ENCODE results near the gene CYB561D1. TPM values are rescaled to one million over a fixed set of nuclear protein-coding genes. Genes with fewer than 3 reads are reported as not detected.
"Not testable (repeated sequence)": the region's sequence is repeated elsewhere in the genome, so short reads cannot be mapped to it uniquely, and the experiment has no call there.

CYB561D1 gene, protein sequence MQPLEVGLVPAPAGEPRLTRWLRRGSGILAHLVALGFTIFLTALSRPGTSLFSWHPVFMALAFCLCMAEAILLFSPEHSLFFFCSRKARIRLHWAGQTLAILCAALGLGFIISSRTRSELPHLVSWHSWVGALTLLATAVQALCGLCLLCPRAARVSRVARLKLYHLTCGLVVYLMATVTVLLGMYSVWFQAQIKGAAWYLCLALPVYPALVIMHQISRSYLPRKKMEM
- 11.1 TPM for polyA plus RNA-seq (ENCODE audit: insufficient read length)

DNA sequence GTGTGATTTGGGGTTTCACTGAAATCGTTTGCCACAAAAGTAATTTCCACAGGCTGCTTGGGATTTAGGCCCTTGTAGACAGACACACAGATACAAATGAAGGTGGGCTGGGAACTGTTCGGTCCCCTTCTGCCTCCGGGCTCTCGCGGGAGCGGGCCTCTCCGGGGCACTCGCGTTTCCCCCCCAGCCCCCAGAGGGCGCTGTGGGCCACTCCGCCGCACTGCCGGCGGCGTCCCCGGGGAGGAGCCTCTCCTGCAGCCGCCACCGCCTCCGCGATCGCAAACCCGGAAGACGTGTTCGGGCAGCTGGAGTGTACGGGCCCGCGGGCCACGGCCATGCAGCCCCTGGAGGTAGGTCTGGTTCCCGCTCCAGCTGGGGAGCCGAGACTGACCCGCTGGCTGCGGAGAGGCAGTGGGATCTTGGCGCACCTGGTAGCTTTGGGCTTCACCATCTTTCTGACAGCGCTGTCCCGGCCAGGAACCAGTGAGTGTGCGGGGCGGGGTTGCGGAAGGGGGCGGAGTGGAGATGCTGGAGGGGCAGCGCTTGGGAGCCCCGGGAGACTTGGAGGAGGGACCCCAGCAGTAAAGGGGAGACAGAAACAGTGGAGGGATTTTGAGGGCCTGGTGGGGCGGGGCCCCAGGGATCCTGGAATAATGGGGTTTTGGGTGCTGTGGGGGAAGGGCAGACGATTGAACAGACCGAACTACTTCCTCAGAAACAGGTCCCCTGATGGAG, at the start of gene CYB561D1:
Gene CYB561D1 (plus strand): TSS at position 290 of the 735 bp plus-strand sequence. CDS start 46 bp downstream, at position 336.
- peak; percentile 65 for DNase-seq (ENCODE audit: low read depth)

DNA sequence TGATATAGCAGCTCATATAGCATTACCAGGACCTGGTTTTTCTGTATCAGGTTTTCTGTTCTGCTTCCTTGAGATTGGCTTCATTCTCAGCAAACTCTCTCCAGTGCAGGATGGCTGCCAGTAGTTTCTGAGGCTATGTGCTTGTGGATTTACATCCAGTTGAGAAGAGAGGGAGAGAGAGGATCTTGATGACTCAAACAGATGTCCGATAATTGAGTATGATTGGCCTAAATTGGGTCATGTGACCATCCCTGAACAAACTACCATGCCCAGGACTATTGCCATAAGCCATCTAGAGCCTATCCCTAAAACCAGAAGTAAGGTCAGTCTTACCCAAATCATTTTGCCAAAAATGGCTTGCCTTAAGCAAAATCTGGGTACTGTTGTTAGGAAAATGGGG, 49.5 kb upstream of the CYB561D1 start:
- DNase-seq (ENCODE audit: low read depth) = no peak

DNA sequence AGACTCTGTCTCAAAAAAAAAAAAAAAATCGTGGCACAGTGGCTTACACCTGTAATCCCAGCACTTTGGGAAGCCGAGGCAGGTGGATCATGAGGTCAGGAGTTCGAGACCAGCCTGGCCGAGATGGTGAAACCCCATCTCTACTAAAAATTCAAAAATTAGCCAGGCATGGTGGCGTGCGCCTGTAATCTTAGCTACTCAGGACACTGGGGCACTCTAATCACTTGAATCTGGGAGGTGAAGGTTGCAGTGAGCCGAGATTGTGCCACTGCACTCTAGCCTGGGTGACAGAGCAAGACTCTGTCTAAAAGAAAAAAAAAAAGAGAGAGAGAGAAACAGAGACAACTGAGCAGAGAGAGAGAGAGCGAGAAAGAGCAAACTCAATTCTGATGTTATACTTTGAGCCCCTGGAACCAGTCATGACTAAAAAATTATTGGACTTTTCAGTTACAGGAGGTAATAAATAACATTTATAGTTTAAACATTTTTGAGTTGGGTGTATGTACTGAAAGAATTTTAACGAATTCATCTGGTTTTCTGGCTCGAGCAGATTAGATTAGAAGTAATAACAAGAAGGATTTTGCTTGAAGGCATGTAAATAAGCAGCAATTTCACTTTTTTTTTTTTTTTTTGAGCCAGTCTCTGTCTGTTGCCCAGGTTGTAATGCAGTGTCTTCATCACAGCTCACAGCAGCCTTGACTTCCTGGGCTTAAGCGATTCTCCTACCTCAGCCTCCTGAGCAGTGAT, 47.8 kb upstream of the CYB561D1 start:
- not testable (repeated sequence) for DNase-seq (ENCODE audit: low read depth)

DNA sequence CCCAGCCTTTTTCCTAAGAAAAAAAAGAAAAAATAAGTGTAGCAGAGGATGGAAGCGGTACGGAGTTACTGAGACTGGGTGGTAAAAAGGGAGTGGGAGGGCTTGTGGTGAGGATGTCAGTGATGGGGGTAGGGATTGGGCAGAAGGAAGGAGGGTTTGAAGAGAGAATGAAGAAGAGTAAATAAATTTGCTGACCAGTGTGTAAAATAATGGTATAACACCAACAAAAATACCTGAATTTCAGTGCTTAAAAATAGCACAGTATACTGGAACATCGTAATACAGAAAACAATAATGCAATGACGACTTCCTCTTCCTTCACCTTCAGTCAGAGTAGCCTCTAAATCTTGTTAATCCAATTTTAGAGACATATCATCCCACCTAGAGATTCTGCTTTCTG, 46.4 kb upstream of the CYB561D1 start:
- DNase-seq (ENCODE audit: low read depth) = no peak

DNA sequence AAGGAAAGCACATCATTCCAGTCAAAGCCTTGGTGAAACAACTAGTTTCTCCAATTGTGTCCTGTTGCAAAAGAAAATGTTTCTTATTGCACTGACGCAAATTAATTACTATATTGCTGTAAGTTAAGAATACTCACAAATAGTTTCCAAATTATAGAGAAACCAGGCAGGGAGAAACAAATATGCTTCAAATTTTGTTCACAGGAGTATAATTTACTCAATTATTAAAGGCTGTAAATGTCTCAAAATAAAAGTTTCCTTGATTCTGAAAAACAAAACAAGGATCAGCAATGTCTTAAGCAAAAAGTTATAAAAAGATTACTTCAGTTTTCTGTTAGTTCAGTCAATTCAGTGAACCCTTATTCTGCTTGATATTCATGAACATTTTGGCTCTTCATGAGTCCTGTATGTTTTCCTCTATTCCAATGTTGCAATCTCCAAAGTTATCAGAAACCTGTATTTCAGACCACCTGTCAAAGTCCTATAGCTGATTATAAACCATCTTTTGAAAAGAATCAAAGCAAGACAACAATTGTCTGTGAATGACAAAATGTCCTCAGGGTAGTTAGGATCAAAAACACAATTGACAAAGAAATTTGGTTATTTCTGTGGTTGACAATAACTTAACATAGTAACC, 39.3 kb upstream of the CYB561D1 start:
- no peak for DNase-seq (ENCODE audit: low read depth)

DNA sequence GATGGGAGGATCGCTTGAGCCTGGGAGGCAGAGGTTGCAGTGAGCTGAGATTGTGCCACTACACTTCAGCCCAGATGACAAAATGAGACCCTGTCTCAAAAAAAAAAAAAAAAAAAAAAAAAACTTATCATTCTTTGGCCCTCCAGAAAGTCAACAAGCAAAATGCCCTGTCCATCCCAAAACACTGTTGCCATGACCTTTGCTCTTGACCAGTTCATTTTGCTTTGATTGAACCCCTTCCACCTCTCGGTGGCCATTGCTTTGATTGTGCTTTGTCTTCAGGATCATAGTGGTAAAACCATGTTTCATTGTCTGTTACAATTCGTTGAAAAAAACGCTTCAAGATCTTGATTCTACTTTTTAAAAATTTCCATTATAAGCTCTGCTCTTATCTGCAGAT, 36.1 kb upstream of the CYB561D1 start:
- no peak for DNase-seq (ENCODE audit: low read depth)

DNA sequence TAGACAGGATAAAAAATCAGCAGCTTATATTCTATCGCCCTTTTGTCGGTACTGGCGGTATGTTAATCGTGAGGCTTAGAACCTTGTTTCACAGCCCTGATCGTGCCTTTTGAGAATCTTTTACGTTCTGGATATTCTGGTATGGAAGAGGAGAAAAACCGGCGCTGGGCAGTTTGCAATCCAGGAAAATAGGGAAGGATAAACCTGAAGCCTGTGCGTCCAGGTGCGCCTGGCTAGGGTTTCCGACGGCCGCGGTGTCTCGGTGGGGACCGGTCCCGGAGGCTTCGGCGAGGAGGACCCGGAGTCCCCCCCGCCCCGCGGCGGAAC, 27.8 kb upstream of the CYB561D1 start:
- DNase-seq (ENCODE audit: low read depth) = no peak

DNA sequence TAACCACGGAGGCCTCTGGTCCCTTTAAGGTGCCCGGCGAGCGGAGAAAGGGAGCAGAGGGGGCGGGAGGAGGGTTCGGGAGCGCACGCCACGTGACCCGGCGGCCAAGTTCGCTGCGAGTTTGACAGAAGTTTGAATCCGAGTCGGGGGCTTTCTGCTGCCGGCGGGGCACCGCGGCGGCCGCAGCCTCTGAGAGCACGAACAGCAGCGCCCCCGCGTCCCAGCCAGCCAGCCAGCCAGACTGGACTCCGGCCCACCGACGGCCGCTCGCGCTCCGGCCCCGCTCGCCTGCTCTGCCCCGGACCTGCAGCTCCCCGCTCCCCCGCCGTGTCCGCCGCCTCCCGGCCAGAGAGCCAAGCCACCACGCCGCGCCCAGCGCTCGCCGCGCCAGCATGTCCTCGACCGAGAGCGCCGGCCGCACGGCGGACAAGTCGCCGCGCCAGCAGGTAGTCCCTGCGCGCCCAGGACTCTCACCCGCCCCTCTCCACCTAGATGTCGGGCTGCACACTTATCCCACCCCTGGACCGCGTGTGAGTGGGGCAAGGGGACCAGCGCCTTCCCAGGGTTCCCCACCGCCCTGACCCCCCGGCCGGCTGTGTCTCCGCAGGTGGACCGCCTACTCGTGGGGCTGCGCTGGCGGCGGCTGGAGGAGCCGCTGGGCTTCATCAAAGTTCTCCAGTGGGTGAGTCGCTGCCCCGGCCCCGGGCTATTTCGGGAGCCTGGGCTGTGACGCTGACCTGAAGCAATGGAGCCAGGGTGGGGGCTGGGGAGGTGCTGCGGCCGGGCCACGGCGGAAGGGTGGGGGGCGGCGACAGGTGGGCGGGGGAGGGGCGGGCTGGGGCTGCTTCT, 27.2 kb upstream of the CYB561D1 start, which contains the start of gene SYPL2:
Gene SYPL2 (plus strand): TSS at position 95 of the 849 bp plus-strand sequence. CDS start 298 bp downstream, at position 393.
- DNase-seq (ENCODE audit: low read depth) = no peak

DNA sequence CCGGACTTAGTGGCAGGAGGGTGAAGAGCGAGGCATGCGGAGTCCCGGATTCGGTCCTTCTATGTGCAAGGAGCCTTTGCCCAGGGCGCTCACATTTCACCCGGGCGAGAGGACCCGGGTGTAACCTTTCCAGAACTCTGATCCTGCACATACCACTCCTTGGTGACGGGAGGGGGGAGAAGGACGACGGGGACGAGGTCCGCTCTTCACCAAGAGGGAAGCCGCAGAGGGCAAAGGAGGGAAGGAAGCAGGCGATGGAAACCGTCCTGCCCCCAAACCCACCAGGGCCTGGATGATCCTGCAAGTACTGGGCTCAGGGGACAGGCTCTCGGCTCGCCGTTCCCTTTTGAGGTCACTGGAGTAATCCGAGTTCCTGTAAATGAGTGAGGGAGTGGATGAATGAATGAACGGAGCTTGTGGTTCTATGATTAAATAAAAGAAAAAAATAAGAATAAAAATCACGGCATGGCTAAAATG, 26.6 kb upstream of the CYB561D1 start:
- no peak for DNase-seq (ENCODE audit: low read depth)

DNA sequence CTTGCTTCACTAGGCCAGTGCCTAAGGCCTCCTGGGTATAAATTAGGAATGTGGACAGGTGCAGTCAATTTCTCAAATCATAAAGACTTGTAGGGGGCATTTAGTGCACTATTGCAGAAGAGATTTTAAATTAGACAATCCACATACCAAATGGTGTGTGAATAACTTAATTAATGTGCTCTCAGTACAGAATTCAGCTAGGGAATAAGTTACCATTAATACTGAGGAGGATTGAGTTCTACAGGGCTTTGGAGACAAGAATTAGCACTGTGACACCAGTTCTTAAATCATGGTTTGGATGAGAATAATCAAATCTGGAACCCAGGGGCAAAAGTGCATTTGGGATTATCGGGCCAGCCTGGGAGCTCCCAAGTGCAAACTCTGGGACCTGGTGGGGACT, 25.8 kb upstream of the CYB561D1 start:
- no peak for DNase-seq (ENCODE audit: low read depth)

DNA sequence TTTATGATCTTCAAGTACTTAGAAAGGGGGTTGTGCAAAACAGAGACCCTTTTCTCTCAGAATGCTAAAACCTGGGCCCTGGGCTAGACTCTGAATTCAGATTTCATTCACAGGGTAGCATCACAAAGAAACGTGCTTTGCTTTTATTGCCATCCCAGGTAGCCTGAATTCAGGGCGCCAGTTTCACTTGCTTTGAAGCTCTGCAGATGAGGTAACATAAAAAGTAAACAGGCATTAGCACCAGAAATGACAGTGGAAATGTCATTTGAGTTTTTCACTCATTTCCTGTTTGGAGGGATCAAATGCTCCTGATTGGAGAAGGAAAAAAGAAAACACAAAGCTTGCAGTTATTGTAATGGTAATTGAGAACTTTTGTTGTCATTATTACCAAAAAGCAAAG, 25.0 kb upstream of the CYB561D1 start:
- no peak for DNase-seq (ENCODE audit: low read depth)

DNA sequence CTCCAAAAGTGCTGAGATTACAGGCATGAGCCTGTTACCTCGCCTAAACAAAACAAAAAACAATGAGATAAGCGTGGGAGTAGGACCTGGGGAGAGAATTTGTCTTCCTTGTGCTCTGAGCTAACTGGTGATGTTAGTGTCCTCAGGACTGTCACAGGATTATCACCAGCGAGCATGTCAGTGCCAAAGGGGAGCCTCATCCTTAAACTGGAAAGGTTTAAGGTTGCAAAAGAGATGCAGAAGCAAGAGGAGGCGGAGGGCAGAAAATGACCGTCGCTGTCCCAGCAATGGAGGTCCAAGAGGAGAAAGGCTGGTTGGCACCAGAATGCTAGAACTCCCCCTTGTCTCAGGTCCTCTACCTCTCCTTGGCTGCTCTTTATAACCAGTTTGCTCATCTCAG, 23.6 kb upstream of the CYB561D1 start:
- DNase-seq (ENCODE audit: low read depth) = no peak

DNA sequence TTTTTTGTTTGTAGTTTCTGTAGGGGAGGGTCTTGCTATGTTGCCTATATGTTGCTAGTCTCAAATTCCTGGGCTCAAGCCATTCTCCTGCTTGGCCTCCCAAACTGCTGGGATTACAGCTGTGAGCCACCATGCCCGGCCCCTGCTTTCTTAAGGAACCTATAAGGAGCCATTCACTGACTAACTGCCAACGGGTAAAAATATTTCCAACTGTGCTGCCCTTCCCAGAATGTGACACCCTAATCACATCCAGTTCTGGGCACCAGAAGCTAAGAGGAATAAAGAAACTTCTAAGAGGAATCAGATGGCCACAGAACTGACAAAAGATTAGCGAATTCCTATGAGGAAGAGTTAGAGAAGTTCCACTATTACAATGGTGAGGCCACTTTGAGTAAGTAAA, 21.1 kb upstream of the CYB561D1 start:
- no peak for DNase-seq (ENCODE audit: low read depth)

DNA sequence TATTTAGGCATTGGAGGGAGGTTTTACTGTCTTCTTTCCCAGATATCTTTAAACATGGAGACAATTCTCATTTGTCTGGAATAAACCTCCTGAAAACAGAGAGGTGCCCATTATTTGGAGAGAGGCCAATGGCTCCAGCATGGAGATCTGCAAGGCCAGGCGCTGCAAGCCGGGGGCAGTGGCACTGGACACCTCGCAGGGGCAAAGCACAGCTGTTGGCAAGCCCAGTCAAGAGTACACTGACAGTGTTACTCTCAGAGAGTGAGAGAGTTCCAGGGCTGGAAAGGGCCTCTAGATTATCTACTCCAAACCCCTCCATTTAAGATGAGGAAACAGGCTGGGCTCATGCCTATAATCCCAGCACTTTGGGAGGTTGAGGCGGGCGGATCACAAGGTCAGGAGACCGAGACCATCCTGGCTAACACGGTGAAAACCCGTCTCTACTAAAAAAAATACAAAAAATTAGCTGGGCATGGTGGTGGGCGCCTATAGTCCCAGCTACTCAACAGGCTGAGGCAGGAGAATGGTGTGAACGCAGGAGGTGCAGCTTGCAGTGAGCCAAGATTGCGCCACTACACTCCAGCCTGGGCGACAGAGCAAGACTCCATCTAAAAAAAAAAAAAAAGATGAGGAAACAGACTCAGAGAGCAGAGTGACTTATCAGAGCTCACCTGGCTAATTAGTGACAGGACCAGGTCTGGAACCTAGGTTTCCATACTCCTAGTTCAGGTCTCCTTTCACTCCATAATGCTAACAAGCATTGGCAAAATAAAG, 20.4 kb upstream of the CYB561D1 start:
- DNase-seq (ENCODE audit: low read depth) = not testable (repeated sequence)

DNA sequence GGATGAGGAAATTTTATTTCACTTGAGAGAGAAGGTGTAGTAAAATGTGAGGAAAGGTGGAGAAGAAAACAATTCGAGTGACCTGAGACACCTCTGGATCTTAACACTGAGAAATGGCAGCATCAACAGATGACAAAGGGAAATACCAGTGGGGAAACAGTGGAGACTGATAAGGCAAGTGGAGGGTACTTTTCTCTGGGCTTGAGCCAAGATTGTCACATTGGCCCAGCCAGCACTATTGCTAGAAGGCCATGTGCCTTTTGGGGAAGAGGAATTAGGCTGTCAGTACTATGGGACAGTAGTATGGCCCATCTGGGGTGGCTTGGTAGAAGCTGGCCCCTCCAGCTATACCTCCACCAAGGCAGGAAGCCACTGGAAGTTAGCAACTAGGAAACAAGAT, 19.2 kb upstream of the CYB561D1 start:
- DNase-seq (ENCODE audit: low read depth) = no peak

DNA sequence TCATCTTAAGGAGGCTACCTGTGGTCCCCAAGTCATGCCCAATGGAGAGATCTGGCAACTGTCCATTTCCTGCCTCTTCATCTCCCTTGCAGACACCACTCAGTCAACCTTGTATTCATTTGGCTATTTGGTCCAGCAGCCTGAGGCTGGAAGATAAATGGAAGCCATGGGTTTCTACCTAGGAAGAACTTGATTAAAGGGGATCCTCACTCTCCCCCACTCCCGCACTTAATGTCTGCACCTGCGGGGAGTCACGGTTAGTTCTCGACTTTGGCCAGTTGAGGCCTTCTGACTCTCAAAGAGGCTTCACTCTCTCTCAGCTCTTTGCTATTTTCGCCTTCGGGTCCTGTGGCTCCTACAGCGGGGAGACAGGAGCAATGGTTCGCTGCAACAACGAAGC, 18.6 kb upstream of the CYB561D1 start:
- DNase-seq (ENCODE audit: low read depth) = no peak

DNA sequence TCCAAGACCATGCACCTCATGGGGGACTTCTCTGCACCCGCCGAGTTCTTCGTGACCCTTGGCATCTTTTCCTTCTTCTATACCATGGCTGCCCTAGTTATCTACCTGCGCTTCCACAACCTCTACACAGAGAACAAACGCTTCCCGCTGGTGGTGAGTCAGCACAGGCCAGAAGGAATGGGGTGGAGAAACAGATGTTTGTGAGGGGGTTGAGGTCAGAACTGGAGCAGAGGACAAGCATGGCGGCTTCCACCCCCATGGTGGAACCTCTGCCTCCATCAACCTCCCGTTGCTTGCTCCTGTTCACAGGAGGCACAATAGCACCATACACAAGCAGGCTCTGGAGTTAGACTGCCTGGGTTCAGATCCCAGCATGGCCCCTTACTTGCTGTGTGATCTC, 17.1 kb upstream of the CYB561D1 start:
- no peak for DNase-seq (ENCODE audit: low read depth)

DNA sequence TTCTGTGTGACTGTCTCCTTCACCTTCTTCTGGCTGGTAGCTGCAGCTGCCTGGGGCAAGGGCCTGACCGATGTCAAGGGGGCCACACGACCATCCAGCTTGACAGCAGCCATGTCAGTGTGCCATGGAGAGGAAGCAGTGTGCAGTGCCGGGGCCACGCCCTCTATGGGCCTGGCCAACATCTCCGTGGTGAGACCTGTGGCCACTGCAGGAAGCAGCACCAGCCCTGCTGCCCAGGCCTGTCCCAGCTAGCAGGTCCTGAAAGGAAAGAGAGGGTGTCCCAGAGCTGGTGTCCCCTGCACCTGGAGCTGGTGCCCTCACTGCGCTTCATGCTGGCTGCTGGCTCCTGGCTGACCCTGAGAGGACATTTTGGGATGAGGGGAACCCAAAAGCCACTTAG, 16.1 kb upstream of the CYB561D1 start:
- no peak for DNase-seq (ENCODE audit: low read depth)

DNA sequence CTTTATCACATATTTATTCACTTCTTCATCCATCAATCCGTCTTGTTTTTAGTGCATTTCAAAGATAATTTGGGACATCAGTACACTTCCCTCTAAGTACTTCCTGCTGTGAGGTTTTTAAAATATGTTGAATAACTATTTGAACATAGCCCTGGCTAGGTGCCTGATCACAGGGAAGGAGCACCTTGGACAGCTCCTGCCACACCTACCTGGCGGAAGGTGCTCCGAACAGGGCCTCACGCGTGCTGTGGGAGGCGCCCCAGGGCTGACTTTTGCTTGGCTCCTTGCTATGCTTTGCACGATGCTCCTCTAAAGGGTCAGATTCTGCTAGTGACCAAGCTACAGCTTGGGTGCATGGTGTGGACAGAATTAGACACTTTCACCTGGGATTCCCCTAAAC, 15.1 kb upstream of the CYB561D1 start:
- DNase-seq (ENCODE audit: low read depth) = no peak

DNA sequence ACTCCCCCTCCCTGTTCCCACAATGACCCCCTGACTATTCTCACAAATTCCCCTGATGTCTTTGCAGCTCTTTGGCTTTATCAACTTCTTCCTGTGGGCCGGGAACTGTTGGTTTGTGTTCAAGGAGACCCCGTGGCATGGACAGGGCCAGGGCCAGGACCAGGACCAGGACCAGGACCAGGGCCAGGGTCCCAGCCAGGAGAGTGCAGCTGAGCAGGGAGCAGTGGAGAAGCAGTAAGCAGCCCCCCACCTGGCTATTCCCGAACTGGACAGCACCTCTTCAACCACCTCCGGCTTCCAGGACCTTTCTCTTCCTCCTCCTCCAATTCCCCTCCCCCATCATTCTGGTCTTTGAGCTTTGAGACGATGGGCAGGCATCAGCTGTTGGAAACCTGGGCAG, 14.6 kb upstream of the CYB561D1 start:
- DNase-seq (ENCODE audit: low read depth) = no peak
